M059J (cell line): ENCODE measurements around the gene PDZD2. TPM values are rescaled to one million over a fixed set of nuclear protein-coding genes. Genes with fewer than 3 reads are reported as not detected.

ENCODE experiments used
- DNase-seq: peaks from one replicate; pipeline ENCODE4 v3.0.0-alpha.2; 2012; ENCODE audit warnings: low read depth
- total RNA-seq: library from RNA; depleted of rRNA; stranded (reverse); fragments of >200 nt; shearing (Covaris generic); gene quantifications from 2 replicates; pipeline ENCODE4 v1.2.3, GENCODE V29; 2014

PDZD2 gene
- total RNA-seq, 1 experiment from 2014 or later = 7.1 TPM

GRCh38 chr5:31824869-31825517, 186.1 kb downstream of the PDZD2 start:
- no peak for DNase-seq

- DNase-seq = peak; percentile 75
These were observed 186.7 kb downstream of the PDZD2 start for GRCh38 chr5:31825518-31826068.

- no peak for DNase-seq
These were observed 188.9 kb downstream of the PDZD2 start for GRCh38 chr5:31827867-31828266.

GRCh38 chr5:31832966-31833365, 194.0 kb downstream of the PDZD2 start:
- peak; percentile 68 for DNase-seq

- no peak for DNase-seq
These were observed 194.8 kb downstream of the PDZD2 start for GRCh38 chr5:31833710-31834109.

GRCh38 chr5:31844622-31845345, 205.9 kb downstream of the PDZD2 start:
- no peak for DNase-seq

- peak; percentile 69 for DNase-seq
These were observed 206.4 kb downstream of the PDZD2 start for GRCh38 chr5:31845361-31845760.

- DNase-seq = no peak
These were observed 208.0 kb downstream of the PDZD2 start for GRCh38 chr5:31846934-31847333.

- no peak for DNase-seq
These were observed 208.4 kb downstream of the PDZD2 start for GRCh38 chr5:31847354-31847753.

- DNase-seq = no peak
These were observed 212.2 kb downstream of the PDZD2 start for GRCh38 chr5:31850981-31851689.

- DNase-seq = peak; percentile 54
These were observed 214.6 kb downstream of the PDZD2 start for GRCh38 chr5:31853398-31854135.

- peak; percentile 91 for DNase-seq
These were observed 215.5 kb downstream of the PDZD2 start for GRCh38 chr5:31854181-31855133.

- DNase-seq = peak; percentile 70
These were observed 216.5 kb downstream of the PDZD2 start for GRCh38 chr5:31855134-31856040.

GRCh38 chr5:31859096-31859495, 220.2 kb downstream of the PDZD2 start:
- DNase-seq = no peak

- DNase-seq = no peak
These were observed 221.3 kb downstream of the PDZD2 start for GRCh38 chr5:31860278-31860677.

GRCh38 chr5:31860726-31861433, 221.9 kb downstream of the PDZD2 start:
- peak; percentile 27 for DNase-seq

GRCh38 chr5:31861601-31862000, 222.7 kb downstream of the PDZD2 start:
- DNase-seq = no peak

- DNase-seq = no peak
These were observed 225.1 kb downstream of the PDZD2 start for GRCh38 chr5:31863991-31864411.

GRCh38 chr5:31866166-31866565, 227.2 kb downstream of the PDZD2 start:
- no peak for DNase-seq
